Hematopoietic multipotent progenitor cell treated with erythropoietin and hydrocortisone succinate and interleukin-3 and kit ligand, for 8 days (in vitro differentiated cells): Measurements from ENCODE around the gene FBXW8.

Source experiments
- DNase-seq: peaks from one replicate; pipeline ENCODE4 v3.0.0-alpha.2; 2015

Gene FBXW8

DNA sequence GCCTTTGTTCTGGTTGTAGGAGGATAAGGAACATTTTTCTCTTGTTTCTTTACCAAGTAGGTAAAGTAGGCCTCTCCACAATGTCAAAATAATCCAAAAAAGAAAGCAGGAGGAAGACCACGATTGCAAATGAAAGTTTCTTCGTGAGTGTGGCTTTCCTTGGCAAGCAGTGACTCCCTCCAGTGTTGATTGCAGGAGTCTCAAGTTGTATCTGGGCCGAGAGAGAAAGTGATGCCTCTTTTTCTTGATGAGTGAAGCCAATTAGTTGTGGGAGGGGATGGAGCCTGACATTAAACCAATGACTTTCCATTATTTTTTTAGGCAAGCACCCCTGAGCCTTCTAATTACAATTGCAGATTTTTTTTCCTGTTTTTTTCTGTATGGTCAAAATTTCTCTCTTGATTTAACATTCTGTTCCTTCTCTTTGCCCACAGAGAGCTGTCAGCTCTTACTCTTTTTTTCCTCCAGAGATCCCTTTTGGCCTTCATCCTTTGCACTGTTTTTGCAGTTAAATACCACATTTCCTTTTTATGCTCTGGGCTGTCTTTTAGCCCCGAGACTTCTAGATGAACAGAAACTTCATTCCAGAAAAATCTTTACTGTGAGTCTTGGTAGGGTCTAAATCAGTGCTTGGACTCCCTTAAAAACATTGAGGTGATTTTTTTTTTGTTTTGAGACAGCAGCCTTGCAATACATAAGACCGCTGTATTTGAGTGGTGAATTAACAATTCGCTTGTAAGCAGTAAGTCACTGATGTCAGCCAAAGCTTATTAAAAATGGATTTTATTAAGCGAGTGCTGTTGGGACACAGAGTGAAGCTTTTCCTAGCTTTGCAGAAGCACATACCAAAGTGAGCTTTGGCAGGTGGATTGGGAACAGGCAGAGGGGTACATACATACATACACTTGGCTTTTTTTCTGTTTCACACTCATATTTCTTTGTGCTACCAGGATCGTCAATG is 15.8 kb downstream of the FBXW8 start:
- DNase-seq = no peak

- no peak for DNase-seq
Measured at GRCh38 chr12:116927244-116927940, 16.6 kb downstream of the FBXW8 start.

DNA sequence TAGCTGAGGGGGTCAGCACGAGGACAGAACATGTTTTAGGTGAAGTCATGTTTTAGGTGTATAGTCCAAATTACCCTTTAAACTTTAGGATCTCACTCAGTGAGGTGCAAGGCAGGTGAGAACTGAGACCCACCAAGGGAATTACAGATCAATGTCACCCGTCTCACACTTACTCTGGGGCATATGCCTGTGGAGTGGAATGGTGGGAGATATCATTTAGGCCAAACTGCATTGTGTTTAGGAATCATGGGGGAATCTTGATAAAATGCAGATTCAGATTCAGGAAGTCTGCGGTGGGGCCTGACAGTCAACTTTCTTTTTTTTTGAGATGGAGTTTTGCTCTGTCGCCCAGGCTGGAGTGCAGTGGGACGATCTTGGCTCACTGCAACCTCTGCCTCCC is 17.8 kb downstream of the FBXW8 start:
- no peak for DNase-seq

- DNase-seq = no peak
Measured at GRCh38 chr12:116929885-116930284, 19.1 kb downstream of the FBXW8 start.

GRCh38 chr12:116931665-116932064 is 20.9 kb downstream of the FBXW8 start:
- no peak for DNase-seq

GRCh38 chr12:116933091-116933490 is 22.3 kb downstream of the FBXW8 start:
- no peak for DNase-seq

- no peak for DNase-seq
Measured at GRCh38 chr12:116933512-116934246, 22.9 kb downstream of the FBXW8 start.

DNA sequence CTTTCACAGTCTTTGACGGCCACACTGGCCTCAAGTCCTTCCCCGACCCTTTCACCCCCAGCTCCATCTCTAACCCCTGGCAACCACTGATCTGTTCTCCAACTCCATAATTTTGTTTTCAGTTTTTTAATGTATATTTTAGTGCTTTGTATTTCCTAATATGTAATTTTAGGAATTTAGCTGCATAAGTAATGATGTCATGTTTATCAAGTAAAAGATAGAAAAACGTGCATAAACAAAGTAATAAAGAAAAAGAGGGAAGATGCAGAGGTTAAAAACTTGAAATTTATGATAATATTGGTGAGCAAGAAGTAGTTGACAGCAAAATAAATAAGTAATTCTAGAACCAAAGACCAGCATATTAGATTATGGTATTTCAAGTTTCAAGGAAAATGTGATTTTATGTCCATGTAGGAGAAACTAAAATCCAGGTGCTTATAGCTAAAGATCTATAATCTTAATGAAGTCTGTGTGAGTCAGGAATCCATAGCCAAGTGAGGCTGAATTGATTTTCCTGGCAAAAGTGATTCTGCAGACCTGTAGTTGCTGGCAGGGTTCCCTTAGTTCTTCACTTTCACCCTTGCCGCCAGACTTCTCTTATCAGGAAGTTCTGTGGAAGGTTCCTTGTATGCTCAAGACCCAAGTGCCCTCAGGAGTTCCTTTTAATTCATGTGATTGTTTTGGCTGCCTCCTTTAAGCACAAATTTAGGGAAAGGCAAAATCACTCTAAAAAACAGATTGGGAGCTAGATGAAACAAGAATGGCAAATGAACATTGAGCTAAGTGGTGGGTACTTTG is 24.4 kb downstream of the FBXW8 start:
- no peak for DNase-seq

GRCh38 chr12:116937640-116938039 is 26.9 kb downstream of the FBXW8 start:
- DNase-seq = no peak

DNA sequence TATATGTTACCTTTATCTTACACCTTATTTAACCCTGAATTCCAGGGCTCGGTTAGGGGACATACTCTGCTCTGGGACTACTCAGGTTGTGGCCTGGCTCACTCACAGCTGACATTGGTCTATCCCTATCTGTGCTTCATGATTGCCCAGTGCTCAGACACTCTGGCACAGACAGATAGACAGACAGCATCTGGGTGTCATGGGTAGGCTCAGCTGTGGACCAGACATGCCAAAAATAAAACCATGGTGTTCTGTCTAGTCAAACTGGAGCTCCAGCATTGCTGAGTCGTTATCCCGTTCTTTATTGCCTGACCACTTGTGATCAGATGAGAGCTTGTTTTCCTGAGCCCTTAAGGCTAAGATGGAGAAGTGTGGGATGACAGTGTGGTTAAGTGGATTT is 29.0 kb downstream of the FBXW8 start:
- peak; percentile 43 for DNase-seq

DNA sequence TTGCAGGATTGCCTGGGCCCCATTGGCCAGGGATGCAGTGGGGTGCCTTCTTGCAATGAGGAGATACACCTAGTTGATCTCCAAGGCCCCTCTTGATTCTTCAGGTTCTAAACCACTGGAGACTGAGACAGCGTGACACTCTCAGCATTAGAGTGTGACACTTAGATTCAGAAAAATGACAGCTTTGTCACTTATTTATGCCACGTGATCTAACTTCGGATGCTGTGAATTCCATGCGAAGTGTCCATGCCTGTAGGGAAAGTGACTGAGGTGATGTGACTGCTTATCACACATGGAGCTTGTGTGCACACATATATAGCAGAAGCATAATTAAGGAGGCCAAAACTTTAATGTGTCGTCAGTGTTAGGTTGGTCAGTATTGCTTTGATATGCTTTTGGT is 30.4 kb downstream of the FBXW8 start:
- DNase-seq = no peak

- peak; percentile 64 for DNase-seq
Measured at GRCh38 chr12:116943419-116944372, 32.9 kb downstream of the FBXW8 start.

GRCh38 chr12:116945886-116946550 is 35.3 kb downstream of the FBXW8 start:
- no peak for DNase-seq

DNA sequence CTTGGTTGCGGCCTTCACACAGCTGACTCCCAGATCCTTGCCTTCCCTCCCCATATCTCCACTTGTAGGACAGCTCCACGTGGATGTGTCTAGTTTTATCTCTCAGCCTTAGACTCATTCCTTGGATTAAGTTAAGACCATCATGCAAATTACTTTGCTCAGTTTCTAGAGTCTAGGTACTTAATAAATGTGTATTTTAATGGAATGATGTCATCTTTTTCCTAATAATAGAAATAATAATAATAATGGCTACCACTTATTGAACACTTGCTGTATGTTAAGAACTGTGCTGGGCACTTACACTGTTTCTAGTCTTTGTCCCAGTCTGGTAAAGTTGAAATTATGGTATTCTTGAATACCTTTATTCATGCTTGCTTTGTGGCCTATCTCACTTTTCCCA is 37.5 kb downstream of the FBXW8 start:
- DNase-seq = no peak

DNA sequence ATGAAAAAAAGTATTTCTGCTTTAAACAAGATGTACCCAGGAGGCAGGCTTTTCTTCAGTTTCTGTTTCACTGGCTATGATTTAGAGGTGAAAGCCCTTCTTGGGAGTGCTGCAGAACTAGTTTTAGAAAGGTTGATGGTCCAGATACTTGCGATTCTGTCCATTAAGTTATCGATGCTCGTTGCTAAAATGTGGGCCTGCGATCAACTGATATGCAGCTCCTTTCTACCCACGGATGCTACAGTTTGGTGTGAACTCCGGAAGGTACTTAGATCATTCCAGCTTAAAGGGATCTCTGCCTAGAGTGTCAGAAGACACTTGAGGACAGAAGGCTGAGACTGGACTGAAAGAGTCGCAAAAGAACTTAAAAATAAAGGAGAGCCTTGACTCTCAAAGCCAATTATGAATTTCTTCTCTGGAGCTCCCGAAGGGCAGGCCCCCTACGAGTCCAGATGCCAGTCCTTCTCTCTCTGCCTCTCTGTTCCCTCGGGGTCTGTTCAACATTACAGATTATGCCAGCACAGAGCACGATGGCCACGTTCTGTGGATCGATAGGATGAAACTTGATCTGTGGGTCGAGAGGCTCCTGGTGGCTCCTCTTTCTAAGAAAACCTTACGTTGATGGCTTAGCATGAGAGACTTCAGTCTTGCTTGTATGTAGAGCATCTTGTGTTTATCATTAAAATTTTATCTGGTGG is 40.0 kb downstream of the FBXW8 start:
- no peak for DNase-seq

DNA sequence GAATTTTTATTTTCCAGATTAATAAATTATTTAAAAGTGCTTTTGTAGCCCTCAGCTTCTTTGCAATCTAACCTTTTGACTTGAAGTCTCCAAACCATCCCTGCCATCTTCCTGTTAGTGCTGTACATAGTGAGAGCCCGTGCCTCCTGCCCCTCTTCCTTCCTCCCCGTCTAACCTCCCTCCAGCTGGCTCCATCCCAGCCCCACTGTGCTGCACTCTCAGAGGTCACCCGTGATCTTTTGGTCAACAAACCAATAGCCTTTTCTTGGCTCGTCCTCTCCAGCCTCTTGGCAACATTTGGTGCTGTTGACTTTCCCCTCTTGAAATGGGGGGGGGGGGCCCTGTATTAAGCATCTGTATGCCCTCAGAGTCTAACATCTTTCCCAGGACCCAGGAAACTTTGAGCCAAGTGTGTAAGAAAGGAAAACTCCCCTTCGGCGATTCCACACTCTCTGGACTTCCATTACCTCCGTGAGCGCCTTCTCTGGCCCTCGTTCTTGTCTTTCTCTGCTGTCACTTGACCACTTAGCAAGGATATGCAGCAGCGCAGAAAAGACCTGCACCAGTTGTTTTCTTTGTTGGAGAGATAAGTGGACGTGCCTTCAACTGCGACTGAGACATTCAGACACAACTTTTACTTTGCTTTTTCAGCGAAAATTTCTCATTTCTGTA is 44.1 kb downstream of the FBXW8 start:
- DNase-seq = no peak

- peak; percentile 18 for DNase-seq
Measured at GRCh38 chr12:116955382-116956021, 44.8 kb downstream of the FBXW8 start.

DNA sequence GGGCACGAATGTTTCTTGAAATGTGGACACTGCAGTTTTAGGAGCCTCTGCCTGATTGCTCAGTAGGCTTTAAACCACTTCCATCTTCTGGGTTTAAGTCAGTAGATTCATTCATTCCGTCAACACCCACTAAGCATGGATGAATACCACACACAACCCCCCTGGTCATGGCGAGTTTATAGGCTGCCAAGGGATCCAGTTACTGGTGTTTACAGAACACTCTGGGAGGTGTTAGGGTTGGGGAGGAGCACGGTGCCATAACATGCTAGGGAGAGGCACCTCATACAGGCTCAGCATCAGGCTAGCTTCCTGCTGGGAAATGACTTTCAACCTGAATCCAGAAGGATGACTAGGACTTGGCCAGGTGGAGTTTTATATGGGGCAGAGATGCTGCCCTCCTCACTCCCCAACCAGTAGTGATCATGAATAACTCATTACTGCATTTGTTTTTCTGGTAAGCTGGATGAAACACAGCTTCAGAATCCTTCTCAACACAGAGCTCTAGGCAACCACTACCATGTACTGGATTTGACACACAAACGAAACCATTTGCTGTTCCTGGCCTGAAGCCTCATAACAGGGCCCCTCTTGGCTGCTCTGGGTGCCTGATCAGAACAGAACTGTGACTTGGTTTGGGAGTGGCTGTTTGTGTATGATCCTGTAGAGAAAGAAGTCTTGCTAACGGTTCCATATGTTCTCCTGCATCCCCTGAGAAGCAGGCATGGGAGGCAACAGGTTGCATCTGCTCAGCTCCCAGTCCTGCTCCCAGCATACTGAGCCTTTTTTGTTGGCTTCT is 47.9 kb downstream of the FBXW8 start:
- no peak for DNase-seq

- DNase-seq = no peak
Measured at GRCh38 chr12:116959198-116959460, 48.4 kb downstream of the FBXW8 start.
